Medulla oblongata (tissue), 1 donor: ENCODE data around the gene STMN3.
"Not testable (repeated sequence)": the region's sequence is repeated elsewhere in the genome, so short reads cannot be mapped to it uniquely, and the experiment has no call there.

Experiments
- DNase-seq: peaks from one replicate; pipeline ENCODE4 v3.0.0-alpha.2; 2015; ENCODE audit errors: extremely low spot score

STMN3 gene

GRCh38 chr20:63657260-63657936 is 4.2 kb upstream of the STMN3 start:
- DNase-seq: no peak

- DNase-seq: no peak
These were observed 3.2 kb upstream of the STMN3 start for GRCh38 chr20:63656451-63656850.

- DNase-seq: no peak
These were observed 2.0 kb upstream of the STMN3 start for GRCh38 chr20:63655249-63655648.

GRCh38 chr20:63653974-63654668 is 897 bp upstream of the STMN3 start:
- no peak for DNase-seq

- no peak for DNase-seq
These were observed 838 bp downstream of the STMN3 start for GRCh38 chr20:63652192-63652980.

GRCh38 chr20:63651942-63652191 is 1.4 kb downstream of the STMN3 start:
- DNase-seq: no peak

GRCh38 chr20:63650486-63650885 is 2.7 kb downstream of the STMN3 start:
- DNase-seq: not testable (repeated sequence)

GRCh38 chr20:63648895-63649589 is 4.2 kb downstream of the STMN3 start:
- no peak for DNase-seq

- no peak for DNase-seq
These were observed 5.0 kb downstream of the STMN3 start for GRCh38 chr20:63648190-63648589.

- no peak for DNase-seq
These were observed 8.0 kb downstream of the STMN3 start for GRCh38 chr20:63645218-63645617.

GRCh38 chr20:63643946-63644345 is 9.3 kb downstream of the STMN3 start:
- DNase-seq: no peak

GRCh38 chr20:63643499-63643898 is 9.7 kb downstream of the STMN3 start:
- DNase-seq: no peak

GRCh38 chr20:63642527-63643247 is 10.5 kb downstream of the STMN3 start:
- no peak for DNase-seq

GRCh38 chr20:63641792-63642523 is 11.3 kb downstream of the STMN3 start:
- peak; percentile 55 for DNase-seq

- no peak for DNase-seq
These were observed 12.0 kb downstream of the STMN3 start for GRCh38 chr20:63641146-63641791.

GRCh38 chr20:63640686-63641085 is 12.5 kb downstream of the STMN3 start:
- DNase-seq: not testable (repeated sequence)

- DNase-seq: no peak
These were observed 13.1 kb downstream of the STMN3 start for GRCh38 chr20:63640086-63640485.

GRCh38 chr20:63639093-63639975 is 13.9 kb downstream of the STMN3 start:
- no peak for DNase-seq
